Stimulated activated CD4-positive, alpha-beta T cell treated with anti-CD3 and anti-CD28 coated beads, Interleukin-2, amount 100 ng/mL, for 24 hours (primary cell): ENCODE measurements around the gene SHISA3.

ENCODE experiments used
- DNase-seq, 2 donors: peaks; one replicate each; pipeline ENCODE4 v3.0.0-alpha.2; 2020

The SHISA3 gene

DNA sequence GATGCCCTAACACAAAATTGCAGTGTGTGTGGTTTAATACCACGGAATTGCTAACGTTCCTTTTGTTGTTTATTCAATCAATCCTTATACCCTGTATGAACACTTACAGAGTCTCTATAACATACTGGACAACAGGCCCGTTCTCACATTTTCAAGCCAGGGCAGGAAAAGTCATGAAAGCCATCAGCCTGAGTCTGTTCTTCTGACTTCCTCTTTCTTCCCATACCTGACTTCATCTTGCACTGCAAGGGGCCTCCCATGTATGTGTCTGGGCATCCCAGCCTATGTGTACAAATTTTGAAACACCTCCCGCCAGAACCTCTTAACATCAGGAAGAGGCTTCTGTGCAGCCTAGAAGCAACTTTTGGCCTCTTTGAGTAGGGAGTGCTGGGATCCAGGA, 4.9 kb upstream of the SHISA3 start:
- no peak for DNase-seq

DNA sequence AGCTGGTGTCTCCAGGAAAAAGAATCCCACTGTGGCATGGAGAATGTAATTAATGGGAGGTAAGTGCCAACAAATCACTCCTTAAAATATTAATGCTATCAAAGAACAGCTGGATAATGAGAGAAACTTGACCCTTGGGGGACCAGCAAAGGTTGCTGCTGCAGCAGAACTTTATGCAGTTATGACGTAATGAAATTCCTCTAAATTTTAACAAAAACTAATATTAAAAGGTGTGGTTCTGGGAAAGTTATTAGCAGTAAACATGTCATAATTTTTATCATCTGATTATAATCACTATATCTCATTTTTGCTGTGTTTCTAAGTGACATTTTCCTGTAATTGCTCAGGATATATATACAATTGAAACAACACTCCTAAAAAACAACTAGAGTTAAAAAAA, 1.7 kb upstream of the SHISA3 start:
- no peak for DNase-seq

DNA sequence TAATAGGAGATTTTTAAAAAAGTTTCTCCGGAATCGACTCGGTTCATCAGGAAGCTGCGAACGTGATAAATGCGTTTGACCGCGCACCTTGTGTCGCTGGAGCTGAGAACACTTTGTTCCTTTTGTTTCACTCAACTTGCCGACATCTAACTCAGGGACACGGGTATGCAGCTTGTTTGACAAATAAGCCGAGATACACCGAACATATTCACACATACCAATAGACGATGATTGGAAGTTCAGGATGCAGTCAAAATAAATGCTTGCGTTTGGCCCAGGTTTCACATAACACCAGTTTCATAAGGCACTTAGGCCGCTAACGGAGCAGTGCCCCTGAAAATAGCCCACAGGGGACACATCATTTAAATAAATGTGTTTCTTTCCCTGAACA, 932 bp upstream of the SHISA3 start:
- DNase-seq = no peak

DNA sequence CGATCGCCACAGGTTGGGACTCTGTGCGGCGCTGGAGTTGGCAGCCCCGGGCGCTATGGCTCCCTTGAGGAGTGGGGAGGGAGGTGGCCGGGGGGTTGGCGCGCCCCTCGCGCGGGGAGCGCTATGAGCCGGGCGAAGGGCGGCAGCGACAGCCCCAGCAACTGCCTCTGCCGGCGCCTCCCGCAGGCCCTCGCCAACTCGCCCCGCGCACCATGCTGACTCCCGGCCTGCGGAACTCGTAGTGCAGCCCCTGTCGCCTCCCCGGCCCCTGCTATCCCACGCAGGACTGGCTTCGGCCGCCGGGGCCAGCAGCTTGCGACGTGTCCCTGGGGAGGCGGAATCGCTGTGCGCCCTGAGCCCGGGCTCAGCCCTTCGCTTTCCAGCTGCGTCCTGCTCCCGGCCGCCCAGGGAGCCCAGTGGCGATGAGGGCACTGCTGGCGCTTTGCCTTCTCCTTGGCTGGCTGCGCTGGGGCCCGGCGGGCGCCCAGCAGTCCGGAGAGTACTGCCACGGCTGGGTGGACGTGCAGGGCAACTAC, 415 bp downstream of the SHISA3 start:
- DNase-seq = peak in 1 of 2 donors; percentile 16

DNA sequence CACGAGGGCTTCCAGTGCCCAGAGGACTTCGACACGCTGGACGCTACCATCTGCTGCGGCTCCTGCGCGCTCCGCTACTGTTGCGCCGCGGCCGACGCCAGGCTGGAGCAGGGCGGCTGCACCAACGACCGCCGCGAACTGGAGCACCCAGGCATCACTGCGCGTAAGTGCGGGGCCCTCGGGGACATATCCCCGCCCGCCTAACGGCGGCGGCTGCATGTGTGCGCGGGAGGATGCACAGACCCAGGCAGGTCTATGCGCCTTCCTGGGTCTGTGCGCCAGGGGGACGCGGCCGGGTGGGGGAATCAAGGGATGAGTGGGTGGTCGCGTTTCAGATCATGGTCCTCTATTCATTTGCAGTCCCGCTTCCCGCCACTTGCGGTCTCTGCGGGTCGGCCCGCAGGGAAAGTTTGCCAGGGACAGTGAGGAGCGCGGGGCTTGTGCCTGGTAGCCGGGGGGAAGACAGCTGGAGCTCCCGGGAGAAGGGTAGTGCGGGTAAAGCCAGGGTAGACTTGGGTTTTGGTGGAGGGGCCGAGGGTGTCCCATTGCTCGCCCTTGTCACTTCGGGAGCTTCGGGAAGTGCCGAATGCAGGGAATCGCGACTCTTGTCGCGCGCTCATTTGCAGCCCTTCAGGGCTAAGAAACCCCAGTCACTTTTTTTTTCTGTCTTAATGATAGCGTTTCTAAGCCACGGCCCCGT, 1.0 kb downstream of the SHISA3 start:
- DNase-seq = peak in 1 of 2 donors; percentile 37

DNA sequence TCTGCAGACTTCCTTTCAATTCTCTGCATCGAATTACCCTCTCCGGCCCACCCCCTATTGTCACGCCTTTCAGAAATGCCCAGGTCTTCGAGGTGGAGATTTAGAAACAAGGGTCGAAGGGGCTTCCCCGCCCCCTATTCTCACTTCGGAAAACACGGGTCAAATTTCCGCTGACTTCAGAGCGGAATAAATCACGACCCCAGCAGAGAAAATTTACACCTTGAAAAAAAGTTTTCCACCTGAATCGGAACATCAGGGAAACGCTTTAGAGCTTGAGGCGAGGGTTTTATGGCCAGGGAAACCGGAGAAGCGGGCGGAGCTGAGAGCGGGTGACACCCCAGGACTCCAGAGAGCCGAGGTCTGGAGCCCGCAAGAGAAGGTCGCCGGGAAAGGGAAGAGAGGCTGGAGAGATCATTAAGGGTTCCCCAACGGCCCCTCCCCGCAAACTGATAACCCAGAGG, 1.6 kb downstream of the SHISA3 start:
- DNase-seq = peak in 1 of 2 donors; percentile 1

DNA sequence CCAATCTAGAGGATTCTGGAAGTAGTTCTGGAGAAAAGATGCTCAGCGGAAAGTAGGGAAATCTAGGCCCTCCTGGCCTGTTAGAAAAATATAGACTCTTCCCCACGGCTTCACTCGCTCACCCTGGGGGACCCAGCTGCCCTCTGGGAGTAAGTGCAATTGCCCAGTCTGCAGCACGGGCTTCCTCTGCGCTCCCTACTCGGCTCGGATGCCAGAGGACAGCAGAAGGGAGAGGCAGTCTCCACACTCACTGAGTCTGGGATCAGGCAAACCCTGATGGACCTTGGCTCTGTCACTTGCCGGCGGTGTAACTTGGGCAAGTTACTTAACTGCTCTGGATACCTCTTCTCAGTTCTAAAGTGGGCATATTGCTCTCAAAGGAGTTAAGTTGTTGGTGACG, 2.1 kb downstream of the SHISA3 start:
- DNase-seq = no peak

DNA sequence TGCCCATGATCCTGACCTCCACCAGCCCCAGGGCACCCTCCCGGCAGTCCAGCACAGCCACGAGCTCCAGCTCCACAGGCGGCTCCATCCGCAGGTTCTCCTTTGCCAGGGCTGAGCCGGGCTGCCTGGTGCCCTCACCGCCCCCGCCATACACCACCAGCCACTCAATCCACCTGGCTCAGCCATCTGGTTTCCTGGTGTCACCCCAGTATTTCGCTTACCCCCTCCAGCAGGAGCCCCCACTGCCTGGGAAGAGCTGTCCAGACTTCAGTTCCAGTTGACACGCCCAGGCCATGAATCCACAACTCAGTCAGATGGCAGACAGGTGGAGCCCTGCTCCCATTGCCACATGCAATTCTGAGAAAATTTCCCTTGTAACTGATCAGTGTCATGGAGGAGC, 3.9 kb downstream of the SHISA3 start:
- no peak for DNase-seq

DNA sequence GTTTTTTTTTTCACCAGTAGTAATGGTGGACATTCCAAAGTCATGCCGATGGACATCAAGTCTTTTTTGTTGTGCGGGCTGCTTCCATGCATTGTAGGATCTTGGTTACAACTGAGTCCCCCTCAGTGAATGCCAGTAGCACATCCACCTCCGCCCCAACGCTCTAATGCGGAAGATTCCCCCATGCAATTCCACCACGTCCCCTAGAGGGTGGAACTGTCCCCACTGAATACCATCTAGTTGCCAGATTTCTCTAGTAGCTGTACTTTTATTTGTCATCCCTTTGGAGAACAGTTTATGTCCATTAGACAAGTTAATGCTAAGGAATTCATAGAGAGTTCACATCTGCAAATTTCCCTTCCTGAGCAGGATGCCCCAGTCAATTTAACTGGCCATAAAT, 6.7 kb downstream of the SHISA3 start:
- no peak for DNase-seq

DNA sequence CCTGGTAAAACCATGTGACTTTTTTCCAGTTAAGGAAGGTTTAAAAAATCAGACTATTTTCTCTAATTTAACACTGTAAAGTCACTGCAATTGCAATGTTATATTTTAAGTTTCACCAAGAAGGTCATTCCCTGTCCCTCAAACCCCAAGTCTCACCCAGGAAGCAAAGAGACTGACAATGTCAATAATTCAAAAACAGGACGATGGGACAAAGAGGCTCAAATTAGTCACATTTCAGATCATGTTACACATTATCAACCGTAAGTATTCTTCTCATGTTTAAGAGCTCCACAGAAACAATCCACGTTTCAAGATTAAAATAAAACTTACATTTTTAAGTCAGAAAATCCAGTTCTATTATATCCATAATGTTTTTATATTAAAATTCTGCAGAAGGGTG, 13.2 kb downstream of the SHISA3 start:
- no peak for DNase-seq

DNA sequence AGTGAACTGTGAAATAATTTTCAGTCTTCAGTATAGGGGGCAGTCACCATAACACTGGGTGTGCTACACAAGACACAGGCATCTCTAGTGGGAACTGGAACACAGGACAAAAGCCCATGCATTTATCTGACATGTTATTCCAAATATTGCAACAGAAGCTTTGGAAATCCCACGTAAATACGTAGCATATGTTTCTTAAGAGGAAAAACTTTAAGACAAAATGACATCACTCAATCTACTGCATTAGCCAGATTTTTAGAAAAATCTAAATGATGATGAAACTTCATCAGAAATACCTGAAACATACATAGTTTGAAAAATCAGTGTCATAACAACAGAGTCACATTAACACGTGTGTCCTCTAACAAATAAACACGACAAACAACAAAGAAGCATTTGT, 14.5 kb downstream of the SHISA3 start:
- no peak for DNase-seq

DNA sequence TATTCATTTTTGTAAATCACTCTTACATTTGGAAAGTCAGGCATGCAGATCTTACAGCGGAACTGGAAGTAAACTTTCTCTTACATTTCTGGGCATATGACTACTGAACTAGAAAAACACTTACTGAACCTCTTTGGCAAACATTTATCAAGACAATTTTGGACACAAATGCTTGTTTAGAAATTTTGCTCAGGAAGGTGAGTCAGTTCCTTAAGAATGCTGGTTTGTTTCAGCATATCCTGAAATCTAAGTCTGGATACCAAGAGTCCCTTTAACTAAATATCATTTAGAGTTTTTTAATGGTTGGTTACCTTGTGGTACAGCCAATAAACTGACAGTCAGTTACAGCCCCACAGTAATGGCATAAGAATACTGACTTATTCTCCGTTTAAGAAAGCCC, 15.0 kb downstream of the SHISA3 start:
- no peak for DNase-seq

DNA sequence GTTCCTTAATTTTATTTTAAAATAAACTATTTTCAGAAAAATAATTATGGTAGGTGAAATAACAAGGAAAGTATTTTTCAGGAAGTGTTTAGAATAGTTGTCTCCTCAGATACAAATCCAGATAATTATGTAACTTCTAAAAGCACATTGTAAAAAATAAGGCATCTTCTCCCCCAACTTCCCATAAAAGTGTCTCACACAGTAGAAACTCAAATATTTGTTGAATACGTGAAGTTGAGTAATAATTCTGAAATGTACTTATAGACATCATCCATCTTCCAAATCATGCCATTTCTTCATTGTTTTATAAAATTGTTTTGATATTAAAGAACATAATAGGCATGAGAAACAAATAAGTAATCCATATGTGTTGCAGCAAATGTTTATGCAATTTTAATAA, 18.0 kb downstream of the SHISA3 start:
- DNase-seq = no peak

DNA sequence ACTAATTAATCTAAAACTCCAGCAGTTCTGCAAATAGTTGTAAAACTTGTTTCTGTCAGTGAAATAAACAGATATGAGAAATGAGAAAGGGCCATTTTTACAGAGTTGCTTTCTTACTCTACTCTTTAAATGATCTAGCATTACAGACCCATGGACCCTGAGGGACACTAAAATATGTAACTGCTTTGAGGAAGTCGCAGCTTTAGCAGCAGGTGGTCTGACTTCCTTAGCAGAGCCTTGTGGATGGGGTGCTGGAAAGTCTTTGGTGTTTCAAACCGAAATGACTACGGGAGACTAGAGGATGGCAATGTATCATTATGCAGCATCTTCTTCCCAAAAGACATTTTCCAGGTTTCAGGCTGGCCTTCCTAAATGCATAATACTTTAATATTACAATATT, 18.7 kb downstream of the SHISA3 start:
- no peak for DNase-seq

DNA sequence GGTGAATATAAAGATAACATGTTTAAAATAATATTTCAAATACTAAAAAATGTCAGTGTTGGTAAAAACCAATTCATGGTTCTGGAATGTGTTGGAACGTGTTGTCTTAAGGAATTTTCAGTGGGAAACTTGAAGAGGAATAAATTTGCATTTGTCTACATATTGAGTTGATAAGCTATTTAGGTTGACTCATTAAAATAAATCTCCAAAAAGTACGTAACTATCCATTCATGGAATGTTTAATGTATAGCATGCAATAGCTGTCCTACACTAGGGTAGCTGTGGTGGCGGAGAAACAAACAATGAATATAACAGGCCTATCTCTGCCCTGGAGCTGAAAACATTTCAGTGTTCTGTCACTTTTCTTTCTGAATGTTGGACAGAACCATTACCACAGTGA, 20.3 kb downstream of the SHISA3 start:
- DNase-seq = no peak

DNA sequence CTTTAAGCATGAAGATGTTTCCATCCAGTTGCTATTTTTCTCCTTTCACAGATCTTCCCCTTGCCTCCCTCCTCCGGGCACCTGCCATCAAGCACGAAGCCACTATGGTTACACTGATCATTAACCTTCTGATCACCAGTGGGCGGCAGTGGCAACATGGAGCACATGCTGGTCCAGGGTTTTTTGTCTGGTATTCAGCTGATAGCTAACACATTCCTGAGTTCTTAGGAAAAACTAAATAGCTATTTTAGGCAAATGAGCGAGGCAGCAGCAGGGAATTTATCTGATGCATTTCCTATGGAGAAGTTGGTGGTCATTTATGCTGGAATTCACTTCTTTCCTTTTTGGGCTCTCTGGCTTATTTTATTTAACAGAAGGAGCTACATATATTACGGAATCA, 22.9 kb downstream of the SHISA3 start:
- no peak for DNase-seq

DNA sequence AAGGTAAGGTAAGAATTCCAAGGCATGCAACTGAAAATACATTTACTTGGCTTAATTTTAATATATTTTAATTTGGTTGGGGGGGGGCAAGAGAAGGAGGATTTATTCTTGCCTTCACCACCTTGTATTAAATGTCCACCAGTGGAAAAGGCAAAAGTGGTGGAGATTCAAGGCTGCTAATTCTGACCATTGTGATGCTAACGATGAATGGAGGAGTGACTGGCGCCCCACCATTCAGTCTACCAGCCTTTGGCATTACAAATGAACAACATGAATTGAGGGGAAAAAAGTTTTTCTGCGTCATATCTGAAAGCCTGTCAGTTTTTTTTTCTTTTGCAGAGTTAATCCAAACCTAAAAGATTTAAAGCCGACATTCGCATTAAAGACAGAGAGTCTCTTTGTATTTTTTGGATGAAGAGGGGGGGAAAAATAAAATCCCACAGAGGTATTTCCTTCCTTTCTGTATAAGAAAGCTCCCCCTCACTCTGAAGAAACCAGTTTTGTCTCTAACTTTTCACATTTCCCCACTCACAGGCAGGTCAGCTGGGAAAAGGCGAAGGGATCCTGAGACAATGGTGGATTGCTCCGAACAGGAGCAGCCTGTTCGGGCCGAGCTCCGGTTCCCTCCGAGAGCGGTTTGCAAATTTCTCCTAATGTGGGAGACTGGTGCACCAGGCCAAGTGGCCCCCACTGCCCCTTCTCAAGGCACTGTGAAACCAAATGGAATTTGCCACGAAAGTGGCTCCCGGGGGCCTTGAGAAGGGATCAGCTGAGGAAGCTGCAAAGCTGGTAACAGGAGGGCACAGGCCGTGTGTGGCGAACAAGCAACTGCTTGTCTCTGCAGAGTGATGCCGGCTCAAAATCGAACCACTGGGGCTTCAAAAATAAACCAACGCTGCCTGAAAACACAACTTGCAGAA, 28.1 kb downstream of the SHISA3 start:
- no peak for DNase-seq

DNA sequence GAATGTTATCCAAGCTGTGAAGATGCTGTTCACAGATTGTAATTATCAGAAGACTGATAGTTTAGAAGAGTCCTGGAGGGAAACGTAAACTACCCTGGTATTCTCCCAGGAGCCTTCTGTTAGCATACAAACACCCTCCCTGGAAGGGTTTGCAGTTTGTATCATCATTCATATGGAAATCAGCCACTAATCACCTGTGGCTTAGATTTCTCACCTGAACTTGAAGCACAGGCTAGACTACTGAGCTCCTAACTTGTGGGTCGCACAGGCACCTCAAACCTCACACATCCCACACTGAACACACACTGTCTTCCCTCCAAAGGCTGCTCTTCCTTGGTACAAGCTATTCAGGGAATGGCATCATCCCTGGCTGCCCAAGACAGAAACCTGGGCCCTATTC, 30.7 kb downstream of the SHISA3 start:
- DNase-seq = no peak

DNA sequence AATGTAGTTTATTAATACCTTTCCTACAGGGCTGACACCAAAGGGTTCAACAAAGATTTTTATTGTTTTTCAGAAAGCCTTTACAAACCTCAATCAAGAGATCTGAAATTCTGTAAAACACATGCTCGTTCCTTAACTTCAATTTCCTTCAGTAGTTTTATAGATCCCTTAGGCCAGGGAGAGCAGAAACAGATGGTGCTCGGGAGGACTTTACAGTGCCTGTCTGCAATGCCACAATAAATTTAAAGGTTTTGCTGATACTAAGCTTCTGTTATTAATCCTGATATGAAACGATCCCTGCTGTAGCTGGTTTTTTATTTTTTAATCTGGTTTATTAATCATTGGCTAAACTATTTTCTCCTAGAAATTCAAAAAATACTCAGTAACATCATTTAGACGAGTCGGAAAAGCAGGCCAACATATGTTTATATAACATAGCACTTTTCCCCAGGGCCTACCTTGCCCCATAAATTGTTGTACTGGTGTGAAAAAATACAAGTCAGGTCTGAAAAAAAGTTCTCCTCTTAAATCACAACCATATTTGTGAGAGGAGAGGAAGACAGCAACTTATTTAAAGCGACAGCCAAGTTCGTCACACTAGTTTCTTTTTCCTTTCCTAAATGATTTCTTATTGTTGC, 39.8 kb downstream of the SHISA3 start:
- no peak for DNase-seq

DNA sequence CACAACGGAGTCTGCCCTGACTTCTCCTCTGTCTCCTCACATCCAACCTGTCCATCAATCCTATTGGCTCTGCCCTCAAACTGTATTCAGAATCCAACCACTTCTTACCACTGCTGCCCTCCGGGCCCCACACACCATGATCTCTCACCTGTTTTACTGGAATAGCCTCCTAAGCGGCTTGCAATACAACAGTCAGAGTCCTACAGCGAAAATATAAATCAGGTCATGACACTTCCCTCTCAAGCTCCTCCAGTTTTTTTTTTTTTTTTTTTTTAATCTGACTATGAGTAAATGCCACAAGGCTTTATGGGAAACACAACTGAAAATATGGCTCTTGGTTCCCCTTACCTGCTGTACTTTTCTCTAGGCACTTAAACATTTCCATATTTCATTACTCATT, 42.8 kb downstream of the SHISA3 start:
- DNase-seq = no peak

DNA sequence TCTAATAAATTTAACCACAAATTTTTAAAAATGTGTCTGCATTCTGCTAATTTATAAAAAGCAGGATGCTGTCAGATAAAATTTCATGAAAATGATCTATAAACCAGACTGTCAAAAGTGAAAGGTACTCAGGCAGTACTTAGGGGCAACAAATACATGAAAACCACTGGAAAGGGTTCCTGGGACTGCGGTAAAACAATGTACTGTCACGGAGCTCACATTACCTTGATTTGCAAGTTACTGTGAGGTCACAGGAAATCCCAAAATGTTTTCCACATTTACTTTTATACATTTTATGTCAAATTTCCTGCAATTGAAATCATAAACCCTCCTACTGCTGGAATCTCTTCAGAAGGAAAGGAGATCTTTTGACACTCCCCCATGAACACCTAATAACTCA, 45.3 kb downstream of the SHISA3 start:
- DNase-seq = no peak

DNA sequence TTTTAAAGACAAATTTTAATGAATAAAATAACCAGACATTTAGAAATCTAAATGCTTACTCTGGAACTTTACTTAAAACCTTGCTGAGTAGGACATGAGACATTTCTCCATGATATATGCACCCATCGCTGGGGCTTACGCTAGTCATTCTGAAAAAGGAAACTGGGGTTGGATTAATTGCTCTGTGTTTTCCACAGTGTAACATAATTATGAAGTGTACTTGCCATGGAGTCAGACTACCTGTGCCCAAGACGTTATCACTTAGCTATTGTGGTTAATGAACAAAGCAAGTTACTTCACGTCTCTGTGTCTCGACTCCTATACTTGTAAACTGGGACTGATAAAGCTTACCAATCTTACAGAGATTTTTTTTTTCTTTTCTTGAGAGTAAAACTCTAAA, 47.8 kb downstream of the SHISA3 start:
- no peak for DNase-seq

DNA sequence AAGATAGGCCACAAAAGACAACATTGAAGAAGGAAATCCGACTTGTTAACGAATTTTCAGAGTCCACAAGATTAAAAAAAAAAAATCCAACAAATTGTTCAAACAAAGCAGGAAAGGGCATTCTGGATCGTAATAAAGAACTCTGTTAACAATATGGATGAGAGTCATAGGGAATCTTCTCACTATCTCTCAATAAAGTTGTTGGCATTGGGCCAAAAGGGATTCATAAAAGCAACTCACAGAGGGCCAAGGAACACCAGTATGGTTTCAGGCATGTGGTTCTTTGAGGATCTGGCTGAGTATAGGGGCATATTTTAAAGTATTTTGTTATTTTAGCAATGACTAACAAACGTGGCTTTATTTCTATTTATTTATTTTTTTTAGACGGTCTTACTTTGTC, 49.5 kb downstream of the SHISA3 start:
- DNase-seq = no peak
